GM18502 (cell line): ENCODE measurements around the gene PCYOX1L.

ENCODE experiments used
- ATAC-seq: cut with Tn5 transposase; IDR thresholded peaks from one replicate; pipeline ENCODE4 v1.9.1; 2021; ENCODE audit warnings: mild to moderate bottlenecking; ENCODE audit not compliant: unreplicated experiment, poor library complexity

Gene PCYOX1L

DNA sequence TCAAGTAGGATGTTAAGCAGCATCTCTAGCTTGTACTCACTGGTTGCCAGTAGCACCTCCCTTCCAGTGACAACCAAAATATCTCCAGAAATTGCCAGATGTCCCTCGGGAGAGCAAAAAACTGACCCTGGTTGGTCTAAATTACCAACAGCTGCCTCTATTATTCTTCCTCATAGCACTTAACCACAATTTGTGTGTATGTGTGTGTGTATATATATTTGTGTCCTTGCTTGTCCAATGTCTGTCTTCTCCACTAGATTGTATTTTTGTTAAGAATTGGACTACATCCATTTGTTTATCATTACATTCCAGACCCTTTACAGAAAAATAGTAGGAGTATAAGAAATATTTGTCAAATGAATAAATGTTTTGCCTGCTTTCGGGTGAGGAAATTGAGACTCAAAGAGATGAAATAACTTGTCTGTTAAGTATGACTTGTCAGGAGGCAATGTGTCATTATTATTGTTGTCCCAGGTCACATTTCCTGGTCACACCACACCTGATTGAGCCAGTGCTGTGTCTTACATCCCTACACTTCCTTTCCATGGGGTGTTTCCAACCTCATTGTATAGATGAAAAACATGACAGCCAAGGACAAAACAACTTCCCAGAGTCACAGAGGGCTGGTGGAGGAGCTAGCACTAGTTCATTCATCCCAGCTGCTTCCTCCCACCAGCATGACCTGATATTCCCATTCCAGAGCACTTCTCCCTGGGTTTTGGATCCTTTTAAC is 24.0 kb upstream of the PCYOX1L start:
- no peak for ATAC-seq

GRCh38 chr5:149337736-149338135 is 20.1 kb upstream of the PCYOX1L start:
- no peak for ATAC-seq

DNA sequence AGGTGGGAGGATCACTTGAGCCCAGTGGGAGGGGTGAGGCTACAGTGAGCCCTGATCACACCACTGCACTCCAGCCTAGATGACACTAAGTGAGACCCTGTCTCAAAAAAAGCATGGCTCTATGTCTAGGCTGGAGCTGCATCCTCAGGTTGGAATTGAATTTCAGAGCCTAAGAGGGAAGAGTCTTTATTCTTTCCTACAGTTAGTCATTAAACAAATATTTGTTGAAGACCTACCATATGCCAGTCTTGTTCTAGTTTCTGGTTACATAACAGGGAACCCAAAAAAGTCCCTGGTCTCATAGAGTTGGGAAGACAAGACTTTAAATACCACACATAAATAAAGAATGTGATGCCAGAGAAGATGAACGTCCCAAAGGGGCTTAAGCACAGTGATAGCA is 19.5 kb upstream of the PCYOX1L start:
- no peak for ATAC-seq

DNA sequence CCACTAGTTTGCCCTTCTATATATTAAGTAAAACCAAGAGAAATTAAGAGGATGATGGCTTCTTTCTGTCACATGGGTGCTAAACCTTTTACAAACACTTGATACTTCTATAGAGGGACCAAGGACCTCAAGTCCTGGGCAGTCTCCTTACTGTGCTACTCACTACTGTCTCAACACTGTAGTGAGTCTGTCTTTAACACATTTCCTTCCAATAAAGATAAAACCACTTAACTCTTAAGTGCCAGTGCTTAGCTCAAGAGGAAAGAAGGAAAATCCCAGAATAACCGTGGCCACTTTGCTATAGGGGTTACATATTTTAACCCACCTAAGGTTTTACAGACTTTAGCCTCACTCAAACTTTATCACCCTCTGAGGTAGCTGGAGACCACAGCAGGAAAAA is 16.9 kb upstream of the PCYOX1L start:
- ATAC-seq, result no peak

- no peak for ATAC-seq
These were observed 16.0 kb upstream of the PCYOX1L start for GRCh38 chr5:149341876-149342275.

DNA sequence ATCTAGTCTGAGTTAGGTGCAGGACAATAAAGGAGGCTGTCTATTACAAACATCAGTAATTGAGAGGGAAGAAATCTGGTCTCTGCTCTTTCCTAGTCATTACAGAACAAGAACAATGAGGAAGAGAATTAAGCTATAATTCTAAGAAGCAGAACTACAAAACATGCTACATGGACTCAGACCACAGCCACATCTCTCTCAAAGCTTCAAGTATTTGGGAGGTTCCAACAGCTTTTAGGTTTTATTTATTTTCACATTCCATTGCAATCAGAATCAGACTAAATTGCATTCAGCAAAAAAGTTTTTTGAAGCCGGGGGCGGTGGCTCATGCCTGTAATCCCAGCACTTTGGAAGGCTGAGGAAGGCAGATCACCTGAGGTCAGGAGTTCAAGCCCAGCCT is 13.7 kb upstream of the PCYOX1L start:
- no peak for ATAC-seq

GRCh38 chr5:149345147-149345891 is 12.5 kb upstream of the PCYOX1L start, which contains the start of gene GRPEL2:
Gene GRPEL2 (plus strand): TSS chr5:149345499. CDS start chr5:149345540, 41 bp downstream.
- peak; percentile 98 for ATAC-seq

DNA sequence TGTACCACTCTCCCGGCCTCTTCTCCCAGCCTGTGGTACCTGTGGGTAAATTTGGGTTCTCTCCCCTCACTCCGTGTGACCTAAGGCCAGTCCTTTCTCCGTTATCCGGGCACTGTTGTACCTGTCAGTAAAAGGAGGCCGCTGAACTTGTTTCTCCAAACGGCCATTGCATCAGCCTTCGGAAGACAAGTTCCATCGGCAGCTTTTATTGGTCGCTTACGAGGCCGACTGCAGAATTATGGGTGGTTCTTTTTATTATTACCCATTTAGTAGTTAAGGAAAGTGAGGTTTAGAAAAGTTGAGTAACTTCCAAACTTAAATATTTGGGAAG is 12.0 kb upstream of the PCYOX1L start:
- ATAC-seq, result peak; percentile 10

- ATAC-seq, result no peak
These were observed 9.3 kb upstream of the PCYOX1L start for GRCh38 chr5:149348518-149348917.

DNA sequence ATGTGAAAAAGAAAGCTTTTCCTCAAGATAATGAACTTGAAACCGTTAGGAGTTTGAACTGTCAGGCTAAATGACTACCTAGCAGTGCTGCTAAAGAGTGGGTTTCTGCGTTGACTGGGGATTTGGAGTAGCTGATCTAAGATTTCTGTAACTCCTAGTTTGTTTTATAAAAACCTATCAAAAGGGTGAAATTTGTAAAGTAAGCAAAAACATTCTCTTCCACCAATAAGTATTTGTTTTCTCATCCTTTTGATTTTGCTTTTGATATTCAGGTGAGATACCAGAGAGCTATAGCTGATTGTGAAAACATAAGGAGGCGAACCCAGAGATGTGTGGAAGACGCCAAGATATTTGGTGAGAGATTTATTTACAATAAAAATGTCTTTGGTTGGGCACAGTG is 8.5 kb upstream of the PCYOX1L start:
- no peak for ATAC-seq

GRCh38 chr5:149352169-149352568 is 5.7 kb upstream of the PCYOX1L start:
- no peak for ATAC-seq

- ATAC-seq, result no peak
These were observed 3.9 kb upstream of the PCYOX1L start for GRCh38 chr5:149353911-149354310.

- no peak for ATAC-seq
These were observed 2.2 kb upstream of the PCYOX1L start for GRCh38 chr5:149355688-149356087.

GRCh38 chr5:149356391-149356790 is 1.5 kb upstream of the PCYOX1L start:
- no peak for ATAC-seq

DNA sequence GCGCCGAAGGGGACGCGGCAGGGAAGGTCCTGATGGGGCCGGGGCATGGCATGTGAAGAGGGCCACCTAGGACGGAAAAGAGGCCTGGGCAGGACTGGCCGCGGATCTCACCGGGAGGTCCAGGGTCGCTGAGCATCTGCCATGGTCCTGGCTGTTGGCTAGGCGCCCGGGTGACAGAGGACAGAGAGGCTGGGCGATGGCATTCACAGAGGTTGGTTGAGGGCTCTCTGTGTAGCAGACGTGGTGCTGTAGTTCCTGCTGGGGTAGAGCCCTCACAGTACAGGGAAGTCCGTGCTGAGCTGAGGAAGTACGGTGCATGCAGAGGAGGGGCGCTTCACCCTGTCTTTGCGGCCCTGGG is 427 bp downstream of the PCYOX1L start:
- peak; percentile 11 for ATAC-seq

GRCh38 chr5:149358868-149359495 is 1.1 kb downstream of the PCYOX1L start:
- no peak for ATAC-seq

GRCh38 chr5:149360272-149360671 is 2.4 kb downstream of the PCYOX1L start:
- ATAC-seq, result no peak

- ATAC-seq, result no peak
These were observed 4.7 kb downstream of the PCYOX1L start for GRCh38 chr5:149362541-149362940.

- no peak for ATAC-seq
These were observed 5.5 kb downstream of the PCYOX1L start for GRCh38 chr5:149363358-149363757.

DNA sequence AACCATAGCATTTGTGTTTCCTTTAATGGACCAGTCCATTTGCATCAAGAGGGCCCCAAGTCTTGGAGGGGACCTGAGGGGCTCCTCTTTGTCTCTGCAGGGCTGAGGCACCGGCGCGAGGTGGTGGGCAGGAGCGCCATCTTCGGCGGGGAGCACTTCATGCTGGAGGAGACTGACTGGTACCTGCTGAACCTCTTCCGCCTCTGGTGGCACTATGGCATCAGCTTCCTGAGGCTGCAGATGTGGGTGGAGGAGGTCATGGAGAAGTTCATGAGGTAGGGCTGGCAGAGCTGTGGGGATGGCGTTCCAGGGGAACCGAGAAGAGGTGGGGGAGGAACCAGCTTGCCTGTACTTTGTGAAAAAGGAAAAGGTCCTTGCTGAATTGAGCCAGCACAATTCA is 6.1 kb downstream of the PCYOX1L start:
- no peak for ATAC-seq

DNA sequence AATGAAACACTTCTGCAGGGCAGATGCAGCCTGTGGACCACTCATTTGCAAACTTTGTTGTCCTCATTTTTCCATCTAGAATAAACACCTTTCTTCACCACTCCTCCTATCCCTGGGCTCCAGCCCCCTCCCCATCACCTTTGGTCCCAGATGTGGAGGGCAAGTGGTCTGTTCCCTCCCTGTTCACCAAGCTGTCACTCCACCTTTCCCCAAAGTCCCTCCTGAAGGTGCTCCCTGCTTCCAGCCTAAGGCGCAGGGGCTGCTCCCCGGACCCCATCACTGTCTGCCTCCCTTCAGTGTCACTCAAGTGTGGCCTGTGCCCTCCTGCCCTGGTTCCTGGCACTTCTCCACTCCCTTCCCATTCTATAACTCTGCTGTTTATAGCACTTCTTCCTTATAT is 6.9 kb downstream of the PCYOX1L start:
- ATAC-seq, result no peak

DNA sequence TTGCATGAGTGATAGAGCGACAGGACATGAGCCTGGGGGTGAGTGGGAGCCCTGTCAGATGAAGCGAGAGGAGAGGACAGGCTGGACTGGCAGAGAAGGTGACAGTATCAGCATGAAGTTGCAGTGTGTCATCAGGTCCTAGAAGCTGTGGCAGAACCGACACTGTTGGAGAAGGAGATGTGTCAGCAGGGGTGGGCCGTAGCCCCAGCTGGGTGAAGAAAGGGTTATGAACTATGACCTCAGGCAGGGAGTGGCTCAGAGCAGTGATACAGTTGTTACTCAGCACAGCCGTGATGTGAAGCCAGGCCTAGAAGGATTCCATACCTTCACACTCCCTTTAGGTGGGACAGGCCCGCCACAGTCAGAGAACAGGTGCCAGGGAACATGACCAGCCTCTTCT is 7.6 kb downstream of the PCYOX1L start:
- no peak for ATAC-seq
